NT2/D1 (cell line): ENCODE measurements around the gene SMARCB1.

Experiments used
- DNase-seq: peaks from one replicate; pipeline ENCODE4 v3.0.0-alpha.2; 2011; ENCODE audit warnings: low read depth, low spot score
- H3K27me3 ChIP-seq: 2 replicates; pipeline ENCODE4 v1.6.0; 2011; ENCODE audit warnings: mild to moderate bottlenecking; ENCODE audit not compliant: insufficient read length, insufficient read depth
- H3K36me3 ChIP-seq: 2 replicates; pipeline ENCODE4 v1.6.1; 2011; ENCODE audit warnings: mild to moderate bottlenecking, low read length, mixed read lengths; ENCODE audit not compliant: insufficient read depth, insufficient read length
- H3K4me1 ChIP-seq: 2 replicates; pipeline ENCODE4 v1.5.1; 2011; ENCODE audit not compliant: insufficient read depth, insufficient read length
- H3K4me3 ChIP-seq: 2 replicates; pipeline ENCODE4 v1.5.1; 2011; ENCODE audit warnings: low read depth; ENCODE audit not compliant: insufficient read length
- H3K9ac ChIP-seq: 2 replicates; pipeline ENCODE4 v1.6.0; 2011; ENCODE audit warnings: low read depth; ENCODE audit not compliant: insufficient read length
- H3K9me3 ChIP-seq: 2 replicates; pipeline ENCODE4 v1.5.1; 2011; ENCODE audit warnings: mild to moderate bottlenecking, low read length; ENCODE audit not compliant: insufficient read depth
- SUZ12 ChIP-seq: IDR thresholded peaks from 2 replicates; pipeline ENCODE4 v1.6.1; 2011; ENCODE audit not compliant: insufficient read length, insufficient read depth; ENCODE audit errors: extremely low read depth
- YY1 ChIP-seq: IDR thresholded peaks from 2 replicates; pipeline ENCODE4 v1.6.1; 2011; ENCODE audit not compliant: insufficient read length, insufficient read depth
- ZNF274 ChIP-seq: IDR thresholded peaks from 2 replicates; pipeline ENCODE4 v1.6.1; 2011; ENCODE audit warnings: mild to moderate bottlenecking, low read depth, low read length

SMARCB1 gene

DNA sequence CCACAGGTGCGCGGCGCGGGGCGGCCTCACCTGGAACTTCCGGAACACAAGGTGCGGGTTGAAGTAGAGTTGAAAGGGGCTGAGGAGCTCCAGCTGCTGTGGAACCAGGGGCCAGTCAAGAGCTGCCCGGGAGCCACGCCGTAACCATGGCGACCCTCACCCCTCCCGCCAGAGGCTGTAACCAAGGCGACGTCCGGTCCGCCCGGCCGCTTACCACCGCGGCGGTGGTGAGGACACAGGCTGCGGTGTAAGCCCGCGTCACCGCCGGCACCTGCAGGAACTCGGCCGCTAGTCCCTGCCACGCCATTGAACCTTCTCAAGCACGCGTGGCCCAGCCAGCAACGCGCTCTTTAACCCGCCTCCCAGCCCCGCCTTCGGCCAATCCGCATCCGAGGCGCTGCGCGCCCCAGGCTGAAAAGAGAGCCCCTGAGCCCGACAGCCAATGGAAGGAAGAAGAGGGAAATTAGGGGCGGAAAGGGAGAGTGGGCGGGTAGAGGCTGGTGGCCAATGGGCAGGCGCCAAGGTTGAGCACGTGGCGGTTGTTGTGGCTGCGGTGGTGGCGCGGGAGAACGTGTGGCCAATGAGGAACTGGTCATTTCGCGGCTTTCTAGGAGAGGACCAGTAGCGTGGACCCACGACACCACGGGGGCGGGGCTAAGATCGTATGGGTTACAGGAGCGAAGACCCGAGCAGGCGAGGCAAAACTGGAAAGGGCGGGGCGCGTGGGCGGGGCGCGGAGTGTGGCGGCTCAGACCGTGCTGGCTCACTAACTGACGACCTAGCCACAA is 52.1 kb downstream of the SMARCB1 start, which contains the start of gene DERL3:
DERL3 (minus strand) TSS at position 326 of the 788 bp plus-strand sequence; CDS start at position 307, 19 bp downstream.
- peak; percentile 95 for DNase-seq

DNA sequence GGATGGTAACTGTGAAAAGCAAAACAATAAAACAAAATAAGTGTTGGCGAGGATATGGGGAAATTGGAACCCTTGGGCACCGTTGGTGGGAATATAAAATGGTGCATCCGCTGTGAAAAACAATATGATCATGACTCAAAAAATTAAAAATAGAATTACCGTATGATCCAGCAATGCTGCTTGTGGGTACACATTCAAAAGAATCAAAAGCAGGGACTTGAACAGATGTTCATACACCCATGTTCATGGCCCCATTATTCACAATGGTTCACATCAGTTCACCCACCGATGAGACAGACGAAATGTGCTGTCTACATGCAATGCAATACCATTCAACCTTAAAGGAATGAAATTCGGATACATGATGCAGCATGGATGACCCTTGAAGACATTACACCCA is 53.3 kb downstream of the SMARCB1 start:
- no peak for TF ChIP-seq YY1
- no peak for TF ChIP-seq SUZ12
- TF ChIP-seq ZNF274, result no peak
- no peak overlapping the region for H3K4me3 ChIP-seq
- H3K4me1 ChIP-seq, result peaks cover 10% of the 10 kb centered on the region
- peaks cover 16% of the 10 kb centered on the region for H3K36me3 ChIP-seq
- peaks cover 29% of the 10 kb centered on the region for H3K27me3 ChIP-seq
- no peak for DNase-seq
- H3K9ac ChIP-seq, result no peak overlapping the region
- no peaks in the 10 kb centered on the region for H3K9me3 ChIP-seq

More for the DNA sequence above, 52.1 kb downstream of the SMARCB1 start, which contains the start of gene DERL3:
- TF ChIP-seq SUZ12, result no peak
- TF ChIP-seq ZNF274, result no peak
- no peak for TF ChIP-seq YY1
- Histone ChIP-seq H3K9me3 (no peaks in the 10 kb centered on the region), H3K9ac (peak within 1 kb of the TSS; percentile 21), H3K4me1 (peaks cover 10% of the 10 kb centered on the region), H3K27me3 (peaks cover 29% of the 10 kb centered on the region), H3K4me3 (peak within 1 kb of the TSS; percentile 67), H3K36me3 (peaks cover 26% of the 10 kb centered on the region)

- H3K9me3 ChIP-seq, result no peaks in the 10 kb centered on the region
- DNase-seq, result no peak
- peaks cover 29% of the 10 kb centered on the region for H3K27me3 ChIP-seq
- TF ChIP-seq ZNF274 (no peak), SUZ12 (no peak), YY1 (no peak)
- H3K36me3 ChIP-seq, result peaks cover 4% of the 10 kb centered on the region
- H3K4me1 ChIP-seq, result peaks cover 18% of the 10 kb centered on the region
- no peak overlapping the region for H3K4me3 ChIP-seq
- no peak overlapping the region for H3K9ac ChIP-seq
Measured at GRCh38 chr22:23841292-23841691, 54.5 kb downstream of the SMARCB1 start.

DNA sequence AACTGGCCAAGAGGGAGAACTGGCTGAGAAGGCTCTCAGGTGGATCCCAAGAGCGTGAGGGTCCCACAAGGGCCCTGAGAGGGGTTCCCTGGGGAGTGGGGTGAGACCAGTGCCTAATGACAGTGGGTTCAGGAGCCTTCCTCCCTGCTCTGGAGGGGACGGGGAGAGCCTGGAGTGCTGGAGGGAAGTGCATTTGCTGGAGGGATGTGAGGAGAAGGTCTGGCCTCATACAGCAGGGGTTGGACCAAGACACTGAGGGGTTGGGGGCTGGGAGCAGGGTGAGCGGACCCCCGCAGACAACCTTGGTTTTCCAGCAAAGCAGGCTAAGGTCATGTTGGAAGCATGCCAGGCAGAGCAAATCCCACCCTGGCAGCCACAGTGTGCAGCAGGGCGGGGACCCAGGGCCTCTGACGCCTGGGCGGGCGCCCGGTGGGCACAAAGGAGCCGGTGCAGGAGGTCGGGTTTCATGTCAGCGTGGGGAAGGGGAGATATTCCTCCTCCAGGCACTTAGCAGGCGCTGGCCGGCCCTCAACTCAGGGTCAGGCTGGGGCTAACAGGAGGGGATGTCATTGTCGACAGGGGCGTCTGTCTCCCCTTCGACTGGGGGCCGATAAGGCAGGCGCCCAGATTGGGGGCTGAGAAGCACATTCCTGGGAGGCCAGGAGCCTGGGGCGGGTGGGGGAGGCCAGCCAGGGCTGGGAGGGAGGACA is 55.1 kb downstream of the SMARCB1 start:
- H3K27me3 ChIP-seq, result peaks cover 29% of the 10 kb centered on the region
- H3K9ac ChIP-seq, result no peak overlapping the region
- DNase-seq, result no peak
- no peaks in the 10 kb centered on the region for H3K36me3 ChIP-seq
- peaks cover 22% of the 10 kb centered on the region for H3K4me1 ChIP-seq
- H3K9me3 ChIP-seq, result no peaks in the 10 kb centered on the region
- H3K4me3 ChIP-seq, result no peak overlapping the region
- TF ChIP-seq SUZ12, result no peak
- TF ChIP-seq YY1, result no peak
- no peak for TF ChIP-seq ZNF274

GRCh38 chr22:23842599-23842998 is 55.8 kb downstream of the SMARCB1 start:
- TF ChIP-seq SUZ12 (no peak), ZNF274 (no peak), YY1 (no peak)
- H3K27me3 ChIP-seq, result peaks cover 29% of the 10 kb centered on the region
- peaks cover 19% of the 10 kb centered on the region for H3K4me1 ChIP-seq
- DNase-seq, result no peak
- H3K4me3 ChIP-seq, result no peak overlapping the region
- H3K9ac ChIP-seq, result no peak overlapping the region
- H3K9me3 ChIP-seq, result no peaks in the 10 kb centered on the region
- H3K36me3 ChIP-seq, result no peaks in the 10 kb centered on the region

- Histone ChIP-seq H3K4me1 (peaks cover 21% of the 10 kb centered on the region), H3K9me3 (no peaks in the 10 kb centered on the region), H3K27me3 (peaks cover 31% of the 10 kb centered on the region), H3K9ac (peak overlapping the region; percentile 4), H3K36me3 (no peaks in the 10 kb centered on the region), H3K4me3 (no peak overlapping the region)
- DNase-seq, result no peak
- TF ChIP-seq SUZ12, result no peak
- TF ChIP-seq YY1, result no peak
- TF ChIP-seq ZNF274, result no peak
Measured at GRCh38 chr22:23844739-23845202, 58.0 kb downstream of the SMARCB1 start.
